Neural cell (in vitro differentiated cells): ENCODE results near the gene KRTAP10-4.

Source experiments
- CTCF ChIP-seq: fragments of 450-650 bp; IDR thresholded peaks from 2 replicates; pipeline ENCODE4 v1.5.1; 2014; ENCODE audit warnings: antibody characterized with exemption, mild to moderate bottlenecking, moderate library complexity; ENCODE audit not compliant: poor library complexity, severe bottlenecking
- EZH2 ChIP-seq: fragments of 200-600, 300-800 bp; shearing (Covaris generic), sonication (generic); IDR thresholded peaks from 2 replicates; pipeline ENCODE4 v1.6.1; 2014; ENCODE audit warnings: antibody characterized with exemption, low read length, borderline replicate concordance, mild to moderate bottlenecking; ENCODE audit not compliant: insufficient read depth, poor library complexity, severe bottlenecking
- RAD21 ChIP-seq: fragments of 450-650 bp; conservative IDR thresholded peaks from 2 replicates; pipeline ENCODE4 v1.6.1; 2014; ENCODE audit warnings: antibody characterized with exemption, mild to moderate bottlenecking, moderate library complexity

GRCh38 chr21:44617071-44617501, 43.6 kb downstream of the KRTAP10-4 start:
- TF ChIP-seq EZH2, result no peak
- no peak for TF ChIP-seq CTCF
- TF ChIP-seq RAD21, result no peak
